GM23338 (cell line): ENCODE measurements around the gene IQGAP2. TPM values are rescaled to one million over a fixed set of nuclear protein-coding genes. Genes with fewer than 3 reads are reported as not detected.

Experiments
- ATAC-seq: fragments of 200-7000 bp; cut with Tn5 transposase; 3 replicates; pipeline ENCODE4 v1.9.1; 2020
- DNase-seq: peaks from one replicate; pipeline ENCODE4 v3.0.0-alpha.2; 2015; ENCODE audit warnings: low spot score
- H2AFZ ChIP-seq: fragments of 200-600 bp; sonication (generic); 2 replicates; pipeline ENCODE4 v1.8.0; 2016; ENCODE audit warnings: antibody characterized with exemption, mild to moderate bottlenecking, moderate library complexity
- H3F3A ChIP-seq: fragments of 200-600 bp; sonication (generic); replicated peaks from 2 replicates; pipeline ENCODE4 v1.8.0; 2017; ENCODE audit warnings: antibody characterized with exemption, mixed run types, low read depth
- H3K27ac ChIP-seq: fragments of 200-600 bp; sonication (generic); 2 replicates; pipeline ENCODE4 v1.6.1; 2016; ENCODE audit warnings: low read depth
- H3K27me3 ChIP-seq: fragments of 200-600 bp; sonication (generic); 2 replicates; pipeline ENCODE4 v1.8.0; 2016; ENCODE audit warnings: mild to moderate bottlenecking, mixed run types, moderate library complexity; ENCODE audit not compliant: insufficient read depth
- H3K36me3 ChIP-seq: fragments of 200-600 bp; sonication (generic); 2 replicates; pipeline ENCODE4 v1.8.0; 2016; ENCODE audit warnings: mild to moderate bottlenecking; ENCODE audit not compliant: insufficient read depth
- H3K4me1 ChIP-seq: fragments of 200-600 bp; sonication (generic); 2 replicates; pipeline ENCODE4 v1.8.0; 2016; ENCODE audit warnings: mild to moderate bottlenecking, moderate library complexity; ENCODE audit not compliant: insufficient read depth
- H3K4me2 ChIP-seq: fragments of 200-600 bp; sonication (generic); 2 replicates; pipeline ENCODE4 v1.7.1; 2017; ENCODE audit warnings: mixed run types
- H3K4me3 ChIP-seq: fragments of 200-600 bp; sonication (generic); 2 replicates; pipeline ENCODE4 v1.6.1; 2016; ENCODE audit warnings: mixed run types
- H3K79me2 ChIP-seq: fragments of 200-600 bp; sonication (generic); replicated peaks from 2 replicates; pipeline ENCODE4 v1.8.0; 2017; ENCODE audit warnings: mild to moderate bottlenecking; ENCODE audit not compliant: insufficient read depth
- H3K9me2 ChIP-seq: fragments of 200-600 bp; sonication (generic); 2 replicates; pipeline ENCODE4 v1.8.0; 2017; ENCODE audit not compliant: insufficient read depth
- H4K20me1 ChIP-seq: fragments of 200-600 bp; sonication (generic); replicated peaks from 2 replicates; pipeline ENCODE4 v1.8.0; 2017; ENCODE audit warnings: mild to moderate bottlenecking; ENCODE audit not compliant: insufficient read depth
- H3K27ac Mint-ChIP-seq: 2 replicates; pipeline ENCODE4 v1.8.0; 2020; ENCODE audit warnings: inconsistent platforms, mild to moderate bottlenecking, moderate library complexity, mixed read lengths
- H3K27me3 Mint-ChIP-seq: 3 replicates; pipeline ENCODE4 v1.8.0; 2022; ENCODE audit warnings: low read depth, mild to moderate bottlenecking, moderate library complexity, mixed read lengths, inconsistent platforms; ENCODE audit not compliant: insufficient read depth, poor library complexity
- H3K36me3 Mint-ChIP-seq: 3 replicates; pipeline ENCODE4 v1.8.0; 2021; ENCODE audit warnings: low read depth, mild to moderate bottlenecking, inconsistent platforms, moderate library complexity, mixed read lengths
- H3K4me1 Mint-ChIP-seq: 3 replicates; pipeline ENCODE4 v1.8.0; 2020; ENCODE audit warnings: mild to moderate bottlenecking, inconsistent platforms, mixed read lengths
- H3K4me3 Mint-ChIP-seq: 3 replicates; pipeline ENCODE4 v1.8.0; 2021; ENCODE audit warnings: moderate library complexity, mild to moderate bottlenecking, inconsistent platforms, mixed read lengths
- H3K9me3 Mint-ChIP-seq: 3 replicates; pipeline ENCODE4 v1.8.0; 2020; ENCODE audit warnings: moderate library complexity, mild to moderate bottlenecking, inconsistent platforms, mixed read lengths
- CREB1 ChIP-seq: fragments of 250-450 bp; sonication (Bioruptor Pico); IDR thresholded peaks from 2 replicates; pipeline ENCODE4 v1.5.0; 2020; ENCODE audit warnings: low read depth, mild to moderate bottlenecking, moderate library complexity
- CTCF ChIP-seq, 2 experiments: fragments of 200-600 bp in 1 of 2; sonication (generic) in 1 of 2; conservative IDR thresholded peaks; 2 replicates each; pipeline versions ENCODE4 v1.5.1 to v1.6.1; 2016 to 2017; ENCODE audit warnings: antibody characterized with exemption in 2 of 2, low read depth in 2 of 2, mild to moderate bottlenecking in 2 of 2, moderate library complexity in 1 of 2
- ETS1 ChIP-seq: IDR thresholded peaks from 2 replicates; pipeline ENCODE4 v1.6.1; 2016; ENCODE audit warnings: antibody characterized with exemption
- EZH2 ChIP-seq: fragments of 200-600 bp; sonication (generic); IDR thresholded peaks from one replicate; pipeline ENCODE4 v1.8.0; 2017; ENCODE audit warnings: antibody characterized with exemption, mild to moderate bottlenecking, low read depth; ENCODE audit not compliant: unreplicated experiment
- EZH2phosphoT487 ChIP-seq: fragments of 200-600 bp; sonication (generic); IDR thresholded peaks from one replicate; pipeline ENCODE4 v1.8.1; 2018; ENCODE audit warnings: antibody characterized with exemption; ENCODE audit not compliant: unreplicated experiment
- NANOG ChIP-seq: IDR thresholded peaks from 2 replicates; pipeline ENCODE4 v1.6.1; 2016; ENCODE audit warnings: antibody characterized with exemption, borderline replicate concordance
- REST ChIP-seq: IDR thresholded peaks from one replicate; pipeline ENCODE4 v1.6.1; 2018; ENCODE audit warnings: antibody characterized with exemption; ENCODE audit not compliant: unreplicated experiment
- STAT1 ChIP-seq: IDR thresholded peaks from one replicate; pipeline ENCODE4 v1.6.1; 2016; ENCODE audit warnings: antibody characterized with exemption; ENCODE audit not compliant: unreplicated experiment
- ZNF114 ChIP-seq: fragments of 250-450 bp; sonication (Bioruptor Pico); IDR thresholded peaks from 2 replicates; pipeline ENCODE4 v1.5.0; 2020; ENCODE audit warnings: mild to moderate bottlenecking, moderate library complexity
- ZNF331 ChIP-seq: fragments of 250-450 bp; sonication (Bioruptor Pico); IDR thresholded peaks from 2 replicates; pipeline ENCODE4 v1.5.0; 2020; ENCODE audit warnings: low read depth, mild to moderate bottlenecking, moderate library complexity
- polyA plus RNA-seq: library from polyadenylated mRNA; unstranded; fragments of >200 nt; fragmentation: Nextera tagmentation; extraction: Ambion mirVana; gene quantifications from 2 replicates; pipeline ENCODE4 v1.2.1, GENCODE V29; 2016
- total RNA-seq: library from RNA; depleted of rRNA; stranded (reverse); fragments of >200 nt; shearing (Covaris generic); gene quantifications from 2 replicates; pipeline ENCODE4 v1.2.3, GENCODE V29; 2014

The IQGAP2 gene
- total and polyA plus RNA-seq, 2 experiments from 2014 or later = 60.0 to 86.5 TPM

- no peak for TF ChIP-seq REST
- no peak for TF ChIP-seq NANOG
- no peak for TF ChIP-seq CTCF (conservative IDR thresholded peaks at IDR 0.05; ENCODE audit: low read depth in 2 of 2)
- TF ChIP-seq ZNF114 (CRISPR knock-in tag) = no peak
- TF ChIP-seq EZH2phosphoT487 = no peak
- no peak for TF ChIP-seq CREB1
- TF ChIP-seq EZH2 = no peak
- no peak for TF ChIP-seq ZNF331 (CRISPR knock-in tag)
- no peak for TF ChIP-seq STAT1
- TF ChIP-seq ETS1 = no peak
Measured at GRCh38 chr5:76720988-76721569, 318.0 kb downstream of the IQGAP2 start (continued).

- Mint-ChIP-seq H3K27ac (no peak overlapping the region), H3K4me1 (peaks cover 8% of the 10 kb centered on the region), H3K9me3 (peaks cover 3% of the 10 kb centered on the region; the same call in 2 of the 3 replicates), H3K27me3 (peaks cover 3% of the 10 kb centered on the region), H3K36me3 (peaks cover 8% of the 10 kb centered on the region), H3K4me3 (no peak overlapping the region)
- H3K79me2 ChIP-seq = peaks cover 55% of the 10 kb centered on the region
- no peak for DNase-seq
- H3K4me1 ChIP-seq = no peaks in the 10 kb centered on the region; the same call in 1 of the 2 replicates
- no peak overlapping the region for H3K4me2 ChIP-seq
- H2AFZ ChIP-seq = no peak overlapping the region
- H3K9me2 ChIP-seq = no peaks in the 10 kb centered on the region; the same call in 1 of the 2 replicates
- no peak overlapping the region for H3K27ac ChIP-seq
- no peak overlapping the region for H3K4me3 ChIP-seq
- H3F3A ChIP-seq = no peaks in the 10 kb centered on the region
- TF ChIP-seq ZNF331 (CRISPR knock-in tag) (no peak), ETS1 (no peak), CTCF (conservative IDR thresholded peaks at IDR 0.05; ENCODE audit: low read depth in 2 of 2) (no peak)
- peaks cover 7% of the 10 kb centered on the region; the same call in 1 of the 2 replicates for H3K36me3 ChIP-seq
- peaks cover 3% of the 10 kb centered on the region; the same call in 1 of the 2 replicates for H4K20me1 ChIP-seq
- H3K27me3 ChIP-seq = no peaks in the 10 kb centered on the region
- no peak for ATAC-seq
Measured at GRCh38 chr5:76723266-76723665, 320.2 kb downstream of the IQGAP2 start.
